ENCODE measurements around the gene BCL2L12.

The BCL2L12 gene

DNA sequence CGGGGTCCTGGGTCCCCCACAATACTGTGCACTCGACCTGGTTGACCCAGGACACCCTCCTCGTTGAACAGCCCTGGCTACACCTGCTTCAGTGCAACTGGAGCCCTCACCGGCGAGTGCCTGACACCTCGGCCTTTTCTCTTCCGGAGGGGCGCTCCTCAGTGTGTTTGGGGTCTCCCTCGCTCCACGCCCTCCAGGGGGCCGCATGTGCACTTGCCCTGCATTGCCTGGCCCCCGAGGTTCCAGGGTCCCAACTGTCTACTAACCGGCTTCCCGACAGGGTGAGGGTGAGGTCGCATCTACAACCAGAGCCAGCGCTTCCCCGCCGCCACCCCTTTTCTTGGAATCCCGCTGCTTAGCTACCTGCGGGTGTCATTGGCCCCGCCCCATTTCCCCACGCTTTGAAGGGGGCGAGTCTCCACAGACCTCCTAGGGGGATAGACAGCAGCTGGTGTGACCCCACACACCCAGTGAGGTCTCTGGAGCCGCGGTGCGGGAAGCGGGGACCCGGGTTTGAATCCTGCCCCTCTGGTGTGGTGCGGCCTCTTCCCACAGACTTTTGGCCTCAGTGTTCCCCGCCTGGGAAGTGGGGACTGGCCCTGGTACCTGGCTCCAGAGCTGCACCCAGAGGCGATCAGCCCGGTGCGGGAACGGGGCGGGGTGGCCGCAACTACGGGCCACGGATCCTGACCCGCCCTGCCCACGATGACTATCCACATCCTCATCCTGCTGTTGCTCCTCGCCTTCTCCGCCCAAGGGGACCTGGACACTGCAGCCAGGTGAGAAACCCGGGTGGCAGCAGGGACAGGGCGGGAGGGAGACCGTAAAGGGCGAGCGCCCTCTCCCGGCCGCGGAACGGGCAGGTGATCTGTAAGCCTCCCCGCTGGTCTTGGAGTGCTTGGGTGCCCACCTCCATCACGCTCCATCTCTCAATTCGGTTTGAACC lies 23.7 kb downstream of the BCL2L12 start, which contains the start of gene ADM5:
Gene ADM5 (plus strand): TSS at position 462 of the 946 bp plus-strand sequence. CDS start 244 bp downstream, at position 706.
- no peak for TF ChIP-seq POLR2AphosphoS5 (IDR thresholded peaks at IDR 0.05; ENCODE audit: low read depth, low read length)
- TF ChIP-seq TAF1 (IDR thresholded peaks at IDR 0.05; ENCODE audit: borderline replicate concordance, insufficient read depth, low read length): no peak
- TF ChIP-seq, protein P1, sequence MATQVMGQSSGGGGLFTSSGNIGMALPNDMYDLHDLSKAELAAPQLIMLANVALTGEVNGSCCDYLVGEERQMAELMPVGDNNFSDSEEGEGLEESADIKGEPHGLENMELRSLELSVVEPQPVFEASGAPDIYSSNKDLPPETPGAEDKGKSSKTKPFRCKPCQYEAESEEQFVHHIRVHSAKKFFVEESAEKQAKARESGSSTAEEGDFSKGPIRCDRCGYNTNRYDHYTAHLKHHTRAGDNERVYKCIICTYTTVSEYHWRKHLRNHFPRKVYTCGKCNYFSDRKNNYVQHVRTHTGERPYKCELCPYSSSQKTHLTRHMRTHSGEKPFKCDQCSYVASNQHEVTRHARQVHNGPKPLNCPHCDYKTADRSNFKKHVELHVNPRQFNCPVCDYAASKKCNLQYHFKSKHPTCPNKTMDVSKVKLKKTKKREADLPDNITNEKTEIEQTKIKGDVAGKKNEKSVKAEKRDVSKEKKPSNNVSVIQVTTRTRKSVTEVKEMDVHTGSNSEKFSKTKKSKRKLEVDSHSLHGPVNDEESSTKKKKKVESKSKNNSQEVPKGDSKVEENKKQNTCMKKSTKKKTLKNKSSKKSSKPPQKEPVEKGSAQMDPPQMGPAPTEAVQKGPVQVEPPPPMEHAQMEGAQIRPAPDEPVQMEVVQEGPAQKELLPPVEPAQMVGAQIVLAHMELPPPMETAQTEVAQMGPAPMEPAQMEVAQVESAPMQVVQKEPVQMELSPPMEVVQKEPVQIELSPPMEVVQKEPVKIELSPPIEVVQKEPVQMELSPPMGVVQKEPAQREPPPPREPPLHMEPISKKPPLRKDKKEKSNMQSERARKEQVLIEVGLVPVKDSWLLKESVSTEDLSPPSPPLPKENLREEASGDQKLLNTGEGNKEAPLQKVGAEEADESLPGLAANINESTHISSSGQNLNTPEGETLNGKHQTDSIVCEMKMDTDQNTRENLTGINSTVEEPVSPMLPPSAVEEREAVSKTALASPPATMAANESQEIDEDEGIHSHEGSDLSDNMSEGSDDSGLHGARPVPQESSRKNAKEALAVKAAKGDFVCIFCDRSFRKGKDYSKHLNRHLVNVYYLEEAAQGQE (IDR thresholded peaks at IDR 0.05; ENCODE audit: insufficient read depth in 1 of 2, low read depth in 2 of 2, low read length in 2 of 2): no peak

DNA sequence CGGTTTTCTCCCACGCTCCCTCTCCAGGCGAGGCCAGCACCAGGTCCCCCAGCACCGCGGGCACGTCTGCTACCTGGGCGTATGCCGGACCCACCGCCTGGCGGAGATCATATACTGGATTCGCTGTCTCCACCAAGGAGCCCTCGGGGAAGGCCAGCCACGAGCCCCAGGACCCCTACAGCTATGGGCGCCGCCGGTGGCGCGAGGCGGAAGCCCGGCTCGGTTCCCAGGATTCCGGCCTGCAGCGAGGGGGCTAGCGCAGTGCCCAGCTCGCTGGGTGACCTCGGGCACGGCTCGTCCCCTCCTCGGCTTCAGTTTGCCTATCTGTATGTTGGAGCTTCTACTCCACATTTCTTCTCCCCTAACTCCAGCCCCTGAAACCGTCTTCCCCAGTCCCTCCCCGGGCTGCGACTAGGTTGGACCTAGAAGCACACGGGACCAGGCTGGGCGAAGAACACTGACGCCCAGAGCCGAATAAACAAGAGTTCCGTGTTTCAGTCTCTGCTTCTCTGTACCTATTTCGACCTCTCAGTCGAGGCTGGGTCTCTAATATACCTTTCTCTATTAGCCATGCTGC lies 24.4 kb downstream of the BCL2L12 start:
- no peak for TF ChIP-seq SIN3A (IDR thresholded peaks at IDR 0.05; ENCODE audit: borderline replicate concordance, insufficient read depth, low read length)
- no peak for TF ChIP-seq POLR2AphosphoS5 (IDR thresholded peaks at IDR 0.05; ENCODE audit: low read depth, low read length)
- no peak for TF ChIP-seq FOXP2 (optimal IDR thresholded peaks at IDR 0.05; ENCODE audit: borderline replicate concordance, extremely low read depth, extremely low read length, insufficient read depth)
- no peak for TF ChIP-seq TAF1 (IDR thresholded peaks at IDR 0.05; ENCODE audit: borderline replicate concordance, insufficient read depth, low read length)
- TF ChIP-seq, protein P1 (IDR thresholded peaks at IDR 0.05; ENCODE audit: insufficient read depth in 1 of 2, low read depth in 2 of 2, low read length in 2 of 2): no peak

DNA sequence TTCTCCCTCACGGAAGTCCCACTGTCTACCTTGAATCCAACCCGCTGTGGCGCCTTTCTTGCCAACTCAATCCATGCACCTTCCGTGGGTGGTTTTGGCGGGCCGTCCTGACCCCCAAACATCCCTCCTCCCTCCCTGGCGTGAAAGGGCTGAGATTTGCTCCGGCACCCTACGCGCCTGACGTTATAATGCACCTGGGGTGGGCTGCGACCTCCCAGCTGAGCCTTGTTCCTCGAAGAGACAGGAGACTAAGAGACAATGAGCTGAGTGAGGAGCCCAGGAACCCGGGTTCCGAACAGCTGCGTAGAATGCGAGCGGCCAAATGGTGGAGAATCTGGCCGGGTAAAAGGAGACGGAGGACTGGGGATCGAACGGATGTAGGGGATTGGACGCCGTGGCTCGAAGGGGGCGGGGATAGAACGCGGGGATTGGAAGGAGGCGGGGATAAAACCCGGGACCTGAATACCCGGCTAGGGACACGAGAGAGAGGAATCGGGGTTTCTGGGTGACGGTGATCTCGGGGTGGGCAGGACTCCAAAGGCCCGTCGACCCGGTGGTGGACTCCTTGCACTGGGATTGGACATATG lies 25.0 kb downstream of the BCL2L12 start, which contains the start of gene CPT1C:
Gene CPT1C (plus strand): TSS at position 461 of the 587 bp plus-strand sequence. CDS start 1,137 bp downstream, outside the sequence.
- TF ChIP-seq FOXP2 (optimal IDR thresholded peaks at IDR 0.05; ENCODE audit: borderline replicate concordance, extremely low read depth, extremely low read length, insufficient read depth): no peak
- no peak for TF ChIP-seq POLR2AphosphoS5 (IDR thresholded peaks at IDR 0.05; ENCODE audit: low read depth, low read length)
- no peak for TF ChIP-seq SIN3A (IDR thresholded peaks at IDR 0.05; ENCODE audit: borderline replicate concordance, insufficient read depth, low read length)
- TF ChIP-seq, protein P1 (IDR thresholded peaks at IDR 0.05; ENCODE audit: insufficient read depth in 1 of 2, low read depth in 2 of 2, low read length in 2 of 2): no peak
- TF ChIP-seq TAF1 (IDR thresholded peaks at IDR 0.05; ENCODE audit: borderline replicate concordance, insufficient read depth, low read length): no peak

DNA sequence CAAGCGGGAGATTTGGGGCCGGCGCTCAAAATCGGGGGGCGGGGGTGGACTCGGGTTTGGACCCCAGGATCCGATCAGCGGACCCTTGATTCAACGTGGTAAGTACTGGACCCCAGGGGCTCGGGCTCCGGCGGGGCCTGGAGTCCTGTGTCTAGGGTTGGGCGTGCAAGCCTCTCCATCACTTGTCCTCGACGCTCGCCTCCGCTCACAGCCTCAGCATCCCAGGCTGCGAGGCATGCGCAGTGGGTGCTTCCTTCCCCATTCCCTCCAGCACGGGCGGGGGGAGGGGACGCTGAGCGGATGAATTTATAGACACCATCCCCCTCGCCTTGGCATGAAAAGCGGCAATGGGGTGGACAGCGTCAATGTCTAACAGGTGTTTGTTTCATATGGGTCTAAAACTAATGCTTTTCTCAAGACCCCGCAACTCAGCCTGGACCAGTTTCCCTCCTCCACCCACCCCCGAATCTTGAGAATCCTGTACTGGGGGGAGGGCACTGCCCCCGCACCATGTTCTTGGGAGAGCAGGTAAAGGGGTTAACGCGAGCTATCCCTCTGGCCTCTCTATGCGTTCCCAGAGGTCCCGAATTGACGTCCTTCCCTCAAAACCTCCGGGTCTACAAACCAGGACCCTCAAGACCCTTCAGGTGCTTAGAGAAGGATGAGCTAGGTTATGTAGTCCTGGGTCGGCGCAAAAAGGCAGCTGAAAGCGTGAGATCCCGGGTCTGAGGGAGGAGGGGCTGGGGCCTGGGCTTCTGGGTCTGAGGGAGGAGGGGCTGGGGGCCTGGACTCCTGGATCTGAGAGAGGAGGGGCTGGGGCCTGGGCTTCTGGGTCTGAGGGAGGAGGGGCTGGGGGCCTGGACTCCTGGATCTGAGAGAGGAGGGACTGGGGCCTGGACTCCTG lies 25.8 kb downstream of the BCL2L12 start:
- TF ChIP-seq SIN3A (IDR thresholded peaks at IDR 0.05; ENCODE audit: borderline replicate concordance, insufficient read depth, low read length): no peak
- TF ChIP-seq TAF1 (IDR thresholded peaks at IDR 0.05; ENCODE audit: borderline replicate concordance, insufficient read depth, low read length): no peak
- no peak for TF ChIP-seq FOXP2 (optimal IDR thresholded peaks at IDR 0.05; ENCODE audit: borderline replicate concordance, extremely low read depth, extremely low read length, insufficient read depth)

- TF ChIP-seq FOXP2 (optimal IDR thresholded peaks at IDR 0.05; ENCODE audit: borderline replicate concordance, extremely low read depth, extremely low read length, insufficient read depth) (no peak), POLR2AphosphoS5 (IDR thresholded peaks at IDR 0.05; ENCODE audit: low read depth, low read length) (no peak), SIN3A (IDR thresholded peaks at IDR 0.05; ENCODE audit: borderline replicate concordance, insufficient read depth, low read length) (no peak), TAF1 (IDR thresholded peaks at IDR 0.05; ENCODE audit: borderline replicate concordance, insufficient read depth, low read length) (no peak)
- TF ChIP-seq, protein P1 (IDR thresholded peaks at IDR 0.05; ENCODE audit: insufficient read depth in 1 of 2, low read depth in 2 of 2, low read length in 2 of 2): no peak
Measured at GRCh38 chr19:49692147-49692506, 26.4 kb downstream of the BCL2L12 start.

Data from PFSK-1 (cell line).